ENCODE data around the gene DLL3. TPM values are rescaled to one million over a fixed set of nuclear protein-coding genes. Genes with fewer than 3 reads are reported as not detected.

The DLL3 gene
- total RNA-seq, 1 donor from 2014 or later = 0.53 TPM

GRCh38 chr19:39481676-39482075 lies 17.1 kb upstream of the DLL3 start:
- DNase-seq (no peak), ATAC-seq (ENCODE audit: low read depth) (no peak)
- H3K4me3 Mint-ChIP-seq = peak overlapping the region; percentile 91
- H3K36me3 Mint-ChIP-seq (ENCODE audit: low read depth) = peaks cover 39% of the 10 kb centered on the region
- intact Hi-C loops (cut with micrococcal nuclease) = loop anchor here (2.0 kb wide), 1 partner anchor 17 kb away; the partner anchor contains the start of gene DLL3
- no peaks in the 10 kb centered on the region for H3K9me3 Mint-ChIP-seq
- peak overlapping the region; percentile 70 for H3K27ac Mint-ChIP-seq
- POLR2A ChIA-PET = no interaction called here
- no peaks in the 10 kb centered on the region for H3K27me3 Mint-ChIP-seq
- no peak for TF ChIP-seq CTCF (IDR thresholded peaks at IDR 0.05)
- CTCF ChIA-PET = interaction anchor here (0.6 kb wide), 1 partner anchor 70 kb away, joined by 3 read pairs; no protein-coding TSS in a partner anchor
- peaks cover 25% of the 10 kb centered on the region for H3K4me1 Mint-ChIP-seq

GRCh38 chr19:39483141-39483540 lies 15.6 kb upstream of the DLL3 start:
- ATAC-seq (ENCODE audit: low read depth) (no peak), DNase-seq (no peak)
- Mint-ChIP-seq H3K27ac (no peak overlapping the region), H3K27me3 (no peaks in the 10 kb centered on the region), H3K36me3 (ENCODE audit: low read depth) (peaks cover 42% of the 10 kb centered on the region), H3K9me3 (no peaks in the 10 kb centered on the region), H3K4me3 (peak overlapping the region; percentile 19), H3K4me1 (peaks cover 25% of the 10 kb centered on the region)
- ChIA-PET CTCF (no interaction called here), POLR2A (no interaction called here)
- no peak for TF ChIP-seq CTCF (IDR thresholded peaks at IDR 0.05)
- intact Hi-C loops (cut with micrococcal nuclease) = no loop called here

DNA sequence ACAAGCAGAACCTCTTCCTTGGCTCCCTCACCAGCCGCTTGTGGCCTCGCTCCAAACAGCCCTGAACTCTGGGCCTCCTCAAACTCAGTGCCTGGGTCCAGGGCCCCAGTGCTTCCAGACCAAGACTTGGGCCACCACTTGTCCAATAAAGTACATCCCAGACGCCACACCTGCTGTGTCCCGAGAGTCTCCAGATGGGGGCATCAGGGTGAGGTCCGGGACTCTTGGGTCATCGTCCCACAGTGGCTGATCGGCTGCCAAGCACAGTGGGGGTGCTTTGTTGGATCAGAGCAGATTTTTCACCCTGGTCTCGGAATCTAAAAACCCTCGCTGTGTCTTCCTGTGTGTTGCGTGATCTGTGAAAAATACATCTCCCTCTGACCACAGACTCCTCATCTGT lies 9.0 kb upstream of the DLL3 start:
- no peak for TF ChIP-seq CTCF (IDR thresholded peaks at IDR 0.05)
- DNase-seq = no peak
- Mint-ChIP-seq H3K4me3 (no peak overlapping the region), H3K4me1 (no peaks in the 10 kb centered on the region), H3K36me3 (ENCODE audit: low read depth) (peaks cover 63% of the 10 kb centered on the region), H3K27me3 (no peaks in the 10 kb centered on the region), H3K9me3 (no peaks in the 10 kb centered on the region), H3K27ac (no peak overlapping the region)
- ChIA-PET POLR2A (interaction anchor here (0.6 kb wide), 1 partner anchor 1266 kb away, joined by 3 read pairs; no protein-coding TSS in a partner anchor), CTCF (no interaction called here)
- no peak for ATAC-seq (ENCODE audit: low read depth)
- intact Hi-C loops (cut with micrococcal nuclease) = no loop called here

DNA sequence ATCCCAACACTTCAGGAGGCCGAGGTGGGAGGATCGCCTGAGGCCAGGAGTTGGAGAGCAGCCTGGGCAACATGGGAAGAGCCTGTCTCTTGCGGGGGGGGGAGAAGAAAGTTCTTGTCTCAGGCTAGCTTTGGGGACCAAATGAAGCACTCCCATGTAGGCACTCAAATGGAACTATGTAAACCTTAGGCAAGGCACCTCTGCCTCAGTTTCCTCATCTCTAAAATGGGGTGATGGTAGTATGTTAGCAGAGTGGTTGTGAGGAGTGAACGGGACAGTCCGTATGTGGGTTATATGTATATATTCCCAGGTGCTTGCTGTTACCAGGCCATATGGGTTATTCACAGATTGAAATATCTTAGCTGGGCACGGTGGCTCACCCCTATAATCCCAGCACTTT lies 6.5 kb upstream of the DLL3 start:
- H3K4me3 Mint-ChIP-seq = no peak overlapping the region
- H3K27ac Mint-ChIP-seq = no peak overlapping the region
- DNase-seq (no peak), ATAC-seq (ENCODE audit: low read depth) (no peak)
- H3K4me1 Mint-ChIP-seq = no peaks in the 10 kb centered on the region
- H3K9me3 Mint-ChIP-seq = no peaks in the 10 kb centered on the region
- ChIA-PET POLR2A (interaction anchor here (0.6 kb wide), 2 partner anchors 30 to 303 kb away, joined by 3 to 9 read pairs; no protein-coding TSS in a partner anchor), CTCF (no interaction called here)
- no peak for TF ChIP-seq CTCF (IDR thresholded peaks at IDR 0.05)
- intact Hi-C loops (cut with micrococcal nuclease) = no loop called here
- peaks cover 43% of the 10 kb centered on the region for H3K36me3 Mint-ChIP-seq (ENCODE audit: low read depth)
- no peaks in the 10 kb centered on the region for H3K27me3 Mint-ChIP-seq

DNA sequence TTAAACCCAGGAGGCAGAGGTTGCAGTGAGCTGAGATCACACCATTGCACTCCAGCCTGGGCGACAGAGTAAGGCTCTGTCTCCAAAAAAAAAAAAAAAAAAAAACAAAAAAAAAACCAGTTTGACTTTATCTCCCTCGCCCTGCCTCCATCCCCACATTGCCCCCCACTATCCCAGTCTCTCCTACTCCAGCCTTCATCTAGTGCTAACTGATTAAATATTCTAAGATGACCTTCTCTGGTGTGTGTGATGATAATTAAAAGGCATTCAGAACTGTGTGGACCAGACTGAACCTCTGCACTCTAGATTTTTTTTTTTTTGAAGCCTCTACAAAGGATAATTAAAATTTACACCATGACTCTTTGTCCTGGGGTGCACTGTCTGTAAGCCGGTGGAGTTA lies 6.0 kb upstream of the DLL3 start:
- Mint-ChIP-seq H3K36me3 (ENCODE audit: low read depth) (peaks cover 40% of the 10 kb centered on the region), H3K9me3 (no peaks in the 10 kb centered on the region), H3K4me1 (peaks cover 2% of the 10 kb centered on the region), H3K27ac (no peak overlapping the region), H3K27me3 (no peaks in the 10 kb centered on the region), H3K4me3 (no peak overlapping the region)
- POLR2A ChIA-PET = interaction anchor here (0.6 kb wide), 1 partner anchor 302 kb away, joined by 9 read pairs; no protein-coding TSS in a partner anchor
- CTCF ChIA-PET = no interaction called here
- DNase-seq (no peak), ATAC-seq (ENCODE audit: low read depth) (no peak)
- intact Hi-C loops (cut with micrococcal nuclease) = no loop called here
- TF ChIP-seq CTCF (IDR thresholded peaks at IDR 0.05) = no peak

All from activated B cell treated with CpG ODN at 0.5 μM for 24 hours (primary cell).